NCI-H510A treated with DMSO at 0.1 percent for 48 hours (cell line): ENCODE data around the gene ARHGAP25.
"Not testable (repeated sequence)": the region's sequence is repeated elsewhere in the genome, so short reads cannot be mapped to it uniquely, and the experiment has no call there.

Experiments
- DNase-seq: peaks from one replicate; lab custom pipeline; 2025; lab: John Stamatoyannopoulos, UW

Gene ARHGAP25

DNA sequence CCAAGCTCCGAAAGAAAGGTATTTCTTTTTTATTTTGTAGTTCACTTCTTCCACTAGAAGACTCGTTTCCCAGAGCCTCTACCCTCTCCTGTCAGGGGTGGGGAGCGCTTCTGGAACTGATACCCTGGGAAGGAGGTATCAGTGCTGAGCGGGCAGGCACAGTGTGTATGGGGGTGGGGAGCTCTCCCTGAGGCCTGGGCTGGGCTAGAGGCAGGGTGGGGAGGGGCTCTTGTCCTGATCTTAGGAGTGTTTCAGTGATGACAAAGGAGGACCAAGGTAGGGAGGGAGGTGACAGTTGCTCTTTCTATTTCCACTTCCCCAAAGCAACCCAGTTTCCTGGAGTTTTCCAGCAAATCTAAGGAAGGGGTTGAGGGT, 65.4 kb downstream of the ARHGAP25 start:
- no peak for DNase-seq

DNA sequence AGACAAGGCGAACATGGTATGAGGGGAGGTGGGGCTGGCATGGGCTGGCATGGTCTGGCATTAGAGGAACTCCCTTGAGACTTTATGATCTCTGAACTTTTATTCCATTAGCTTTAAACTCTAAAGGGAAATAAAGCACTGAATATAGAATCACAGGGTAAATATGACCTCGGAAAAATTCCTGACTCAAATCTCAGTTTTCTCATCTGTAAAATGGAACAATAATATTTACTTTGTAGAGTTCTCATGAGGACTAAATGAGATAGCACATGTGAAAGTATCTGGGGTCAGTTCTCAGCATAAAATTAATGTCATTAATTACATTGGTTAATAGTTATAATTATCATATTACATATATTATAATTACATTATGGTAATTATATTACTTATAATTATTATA, 65.9 kb downstream of the ARHGAP25 start:
- no peak for DNase-seq

DNA sequence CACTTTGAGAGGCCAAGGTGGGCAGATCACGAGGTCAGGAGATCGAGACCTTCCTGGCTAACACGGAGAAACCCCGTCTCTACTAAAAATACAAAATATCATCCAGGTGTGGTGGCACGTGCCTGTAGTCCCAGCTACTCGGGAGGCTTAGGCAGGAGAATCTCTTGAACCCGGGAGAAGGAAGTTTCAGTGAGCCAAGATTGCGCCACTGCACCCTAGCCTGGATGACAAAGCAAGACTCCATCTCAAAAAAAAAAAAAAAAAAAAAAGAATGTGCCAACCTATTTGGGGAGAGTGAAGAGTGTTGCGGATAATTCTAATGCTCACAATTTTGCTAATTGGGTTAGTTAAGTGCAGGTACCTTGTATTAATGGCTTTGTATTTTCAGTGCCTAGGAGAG, 67.5 kb downstream of the ARHGAP25 start:
- not testable (repeated sequence) for DNase-seq

DNA sequence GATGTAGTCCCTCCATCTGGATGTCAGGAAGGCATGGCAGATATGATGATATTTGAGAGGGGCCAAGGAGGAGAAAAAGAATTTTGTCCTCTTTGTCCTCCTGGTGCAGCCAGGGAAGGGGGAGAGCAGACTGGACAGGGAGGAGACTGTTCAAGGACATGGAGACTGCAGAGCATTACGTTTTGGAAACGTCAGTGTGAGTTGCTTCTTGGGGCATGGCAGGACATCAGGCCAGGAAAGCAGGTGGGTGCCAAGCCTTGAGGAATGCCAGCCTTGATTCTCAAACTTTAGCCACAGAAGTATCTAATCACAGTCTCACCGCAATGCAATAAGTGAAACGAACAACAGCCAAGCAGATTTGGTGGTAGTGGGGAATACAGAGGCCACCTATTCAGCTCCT, 70.4 kb downstream of the ARHGAP25 start:
- no peak for DNase-seq

DNA sequence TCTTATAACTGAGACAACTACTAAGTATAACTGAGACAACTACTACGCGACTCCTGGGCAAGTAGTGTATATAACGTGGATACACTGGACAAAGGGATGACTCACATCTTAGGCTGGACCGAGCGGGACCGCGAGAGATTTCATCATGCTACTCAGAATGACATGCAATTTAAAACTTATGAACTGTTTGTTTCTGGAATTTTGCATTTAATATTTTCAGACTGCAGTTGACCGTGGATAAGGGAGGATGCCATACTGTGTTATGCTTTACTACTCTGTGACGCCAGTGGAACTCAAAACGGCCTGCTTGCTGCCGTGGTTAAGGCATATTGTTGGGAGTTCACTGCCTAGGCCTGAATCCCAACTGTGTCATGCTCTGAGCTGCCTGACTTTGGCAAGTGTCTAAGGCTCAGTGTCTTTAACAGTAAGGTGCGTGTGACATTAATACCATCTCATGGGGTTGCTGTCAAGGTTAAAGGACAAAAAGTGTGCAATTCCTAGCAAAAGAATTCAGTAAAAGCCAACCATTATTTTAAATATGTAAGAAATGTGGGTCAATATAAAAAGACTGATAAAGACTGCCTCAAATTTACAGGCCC, 72.0 kb downstream of the ARHGAP25 start:
- DNase-seq, result no peak

DNA sequence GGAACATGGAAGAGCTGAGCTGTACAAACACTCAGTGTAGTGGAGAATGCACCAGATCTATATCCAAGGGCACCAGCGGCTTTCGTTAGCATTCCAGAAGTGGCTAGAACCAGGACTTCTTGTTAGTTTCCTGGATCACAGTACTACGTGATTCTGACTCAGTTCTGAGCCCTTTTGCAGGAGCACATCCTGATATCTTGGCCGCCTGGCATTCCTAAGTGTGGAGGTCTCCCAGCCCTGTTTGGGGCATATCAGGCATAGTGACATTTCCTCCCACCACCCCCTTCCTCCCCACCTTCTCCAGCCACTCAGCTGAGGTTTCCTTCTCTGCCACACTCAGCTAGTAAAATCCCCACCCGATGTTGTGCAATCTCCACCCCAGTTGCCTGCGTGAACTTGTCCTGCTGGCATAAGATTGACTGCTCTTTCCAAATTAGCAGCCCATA, 73.2 kb downstream of the ARHGAP25 start:
- no peak for DNase-seq

DNA sequence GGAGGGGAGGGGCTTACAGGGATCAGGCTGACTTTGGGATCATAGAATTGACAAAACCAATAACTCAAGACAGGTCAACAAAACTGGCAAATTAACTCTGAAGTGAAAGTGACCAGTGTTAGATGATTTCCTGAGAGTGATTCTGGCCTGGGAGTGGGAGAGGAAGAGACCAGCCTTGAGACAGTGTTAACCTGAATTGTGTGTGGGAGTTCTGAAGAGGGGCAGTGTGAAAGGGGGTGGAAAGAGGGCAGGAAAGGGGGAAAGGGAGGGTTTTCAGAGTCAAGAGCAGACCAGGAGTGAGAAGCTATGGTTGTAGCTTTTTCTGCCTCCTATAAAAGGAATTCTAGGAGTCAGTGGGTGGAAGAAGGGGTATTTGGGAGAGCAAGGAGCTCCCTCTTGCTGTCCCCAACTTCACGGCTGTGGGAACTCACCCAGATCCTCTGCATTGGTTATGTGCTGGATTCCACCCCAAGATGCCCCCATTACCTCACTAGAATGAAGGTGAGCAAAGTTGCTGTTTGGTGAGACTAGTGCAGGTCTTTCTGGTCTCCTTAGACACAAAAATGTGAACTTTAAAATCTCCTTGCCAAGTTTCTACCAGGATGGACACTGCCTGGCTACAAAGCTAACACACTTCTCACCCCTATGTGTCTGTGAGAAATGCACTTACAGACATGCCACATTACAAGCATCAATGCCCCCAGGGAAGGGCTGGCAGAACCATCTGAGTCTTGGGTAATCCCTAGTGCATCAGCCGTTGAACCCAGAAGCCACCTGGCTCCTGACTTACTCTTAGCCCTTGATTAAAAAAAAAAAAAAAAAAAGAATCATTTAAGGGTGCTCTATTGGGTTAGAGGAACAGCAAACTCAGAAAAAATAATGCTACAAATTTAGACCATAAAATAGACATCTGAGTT, 75.0 kb downstream of the ARHGAP25 start:
- no peak for DNase-seq

DNA sequence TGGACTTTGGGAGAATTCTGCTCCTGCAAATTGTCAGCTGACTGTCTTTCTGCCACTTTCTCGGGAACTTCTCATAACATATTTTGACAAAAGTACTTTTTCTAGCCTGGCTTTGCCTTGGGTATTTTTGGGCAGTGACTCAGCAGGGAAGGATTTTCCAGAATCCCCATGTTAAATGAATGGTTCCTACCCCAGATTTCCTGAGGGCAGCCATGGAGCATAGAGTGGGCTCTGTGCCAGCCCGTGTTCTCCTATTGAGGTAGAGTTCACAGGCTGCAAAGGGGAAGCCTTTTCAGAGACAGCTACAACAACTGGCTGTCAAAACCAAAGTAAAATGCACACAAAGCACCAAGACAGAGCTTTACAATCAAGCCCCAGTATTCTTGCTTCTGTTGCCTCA, 76.8 kb downstream of the ARHGAP25 start:
- DNase-seq, result no peak

DNA sequence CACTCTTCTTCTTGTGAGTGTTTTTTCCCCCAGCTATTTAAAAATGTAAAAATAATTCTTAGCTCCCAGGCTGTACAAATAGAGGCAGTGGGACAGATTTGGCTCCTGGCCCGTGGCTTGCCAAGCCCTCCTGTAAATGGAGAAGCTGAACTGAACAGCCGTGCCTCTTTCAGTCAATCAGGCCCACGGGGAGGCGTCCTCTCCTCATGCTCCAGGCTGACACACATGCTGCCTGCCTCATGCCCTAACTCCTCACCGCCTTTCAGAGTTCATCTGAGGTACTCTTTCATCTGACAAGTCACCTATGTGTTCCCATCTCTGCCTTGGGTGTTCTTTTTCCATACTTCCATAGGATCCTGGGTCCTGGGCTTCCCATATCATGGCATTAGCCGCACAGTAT, 77.6 kb downstream of the ARHGAP25 start:
- no peak for DNase-seq

DNA sequence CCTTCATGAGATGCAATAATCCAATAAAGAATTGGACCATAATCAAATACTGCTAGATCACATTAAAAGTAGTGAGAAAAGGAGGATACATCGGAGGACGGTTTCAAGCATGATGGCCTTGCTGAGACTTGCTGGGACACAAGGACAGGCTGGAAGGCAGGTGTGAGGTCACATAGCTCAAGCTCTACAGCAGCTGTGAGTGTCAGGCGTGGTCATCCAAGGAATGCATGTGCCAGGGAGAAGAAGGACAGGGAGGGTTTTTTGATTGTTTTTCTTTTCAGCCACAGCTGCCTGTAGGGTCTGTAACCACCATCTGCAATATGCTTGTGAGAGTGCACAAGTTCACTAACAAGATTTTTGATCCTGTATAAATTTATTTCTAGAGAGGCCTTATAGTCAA, 79.0 kb downstream of the ARHGAP25 start:
- no peak for DNase-seq

DNA sequence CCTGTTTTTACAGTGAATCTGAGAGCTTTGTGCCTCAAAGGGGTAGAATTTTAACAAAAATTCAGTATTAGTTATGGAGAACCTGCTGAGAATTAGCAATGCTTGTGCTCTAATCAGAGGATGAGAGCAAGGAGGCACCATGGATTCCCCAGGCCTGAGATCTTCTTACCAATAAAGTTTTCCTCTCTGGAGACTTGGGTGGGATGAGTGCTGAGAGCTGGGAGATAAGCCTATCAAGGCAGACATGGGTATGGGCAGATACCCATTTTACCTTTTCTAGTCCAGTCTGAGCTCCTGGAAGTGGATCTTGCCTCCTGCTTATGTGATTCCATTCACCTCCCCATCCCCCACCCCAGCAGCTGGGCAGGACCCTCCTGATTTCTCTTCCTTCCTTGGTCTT, 82.7 kb downstream of the ARHGAP25 start:
- DNase-seq, result no peak

DNA sequence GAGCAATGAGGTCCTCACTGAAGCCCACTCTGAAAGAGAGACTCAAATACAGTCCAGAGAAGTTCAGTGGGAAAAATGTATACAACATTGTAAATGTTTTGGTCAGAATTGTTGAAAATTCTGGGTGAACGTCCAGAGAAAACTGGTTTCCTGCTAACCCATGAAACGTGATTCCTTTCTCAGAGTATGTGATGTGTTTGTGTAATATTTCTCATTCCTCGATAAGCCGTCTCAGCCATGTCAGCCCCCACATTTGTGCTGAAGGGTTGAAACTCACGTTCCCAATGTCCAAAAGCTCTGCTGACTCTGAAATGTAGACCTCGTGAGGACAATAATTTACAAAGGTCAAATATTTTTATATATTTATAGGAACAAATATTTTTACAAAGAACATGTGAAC, 84.9 kb downstream of the ARHGAP25 start:
- no peak for DNase-seq

DNA sequence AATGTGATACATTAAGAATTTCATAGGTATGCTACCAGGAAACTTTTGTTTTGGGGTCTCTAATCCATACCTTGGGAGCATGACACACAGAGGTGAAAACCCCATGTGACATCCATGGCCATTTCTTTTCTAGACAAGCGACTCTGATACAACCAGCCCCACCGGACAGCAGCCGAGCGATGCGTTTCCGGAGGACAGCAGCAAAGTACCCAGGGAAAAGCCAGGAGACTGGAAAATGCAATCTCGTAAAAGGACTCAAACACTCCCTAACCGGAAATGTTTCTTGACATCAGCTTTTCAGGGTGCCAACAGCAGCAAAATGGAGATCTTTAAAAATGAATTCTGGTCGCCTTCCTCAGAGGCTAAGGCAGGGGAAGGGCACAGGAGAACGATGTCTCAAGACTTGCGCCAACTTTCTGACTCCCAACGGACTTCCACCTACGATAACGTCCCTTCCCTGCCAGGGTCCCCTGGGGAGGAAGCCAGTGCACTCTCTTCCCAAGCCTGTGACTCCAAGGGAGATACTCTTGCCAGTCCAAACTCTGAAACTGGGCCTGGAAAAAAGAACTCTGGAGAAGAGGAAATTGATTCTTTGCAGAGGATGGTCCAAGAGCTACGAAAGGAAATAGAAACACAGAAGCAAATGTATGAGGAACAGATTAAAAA, 87.7 kb downstream of the ARHGAP25 start:
- DNase-seq, result no peak

DNA sequence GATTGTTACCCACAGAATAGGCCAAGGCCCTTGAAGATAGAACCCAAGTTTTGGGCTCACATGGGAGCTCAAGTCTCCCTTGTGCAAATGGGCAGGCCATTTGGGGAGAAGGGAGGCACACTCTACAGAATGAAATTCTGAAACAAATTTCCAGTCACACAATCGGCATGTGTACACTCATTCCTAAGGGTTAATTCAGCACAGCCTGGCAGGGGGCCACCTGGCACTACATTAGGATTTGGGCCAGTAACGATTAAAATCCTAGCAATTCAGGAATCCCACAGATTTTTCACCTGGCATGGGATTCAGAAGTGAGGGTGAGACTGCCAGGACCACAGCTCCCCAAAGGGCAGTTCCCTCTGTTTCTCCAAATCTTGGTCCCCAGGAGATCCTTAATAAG, 90.2 kb downstream of the ARHGAP25 start:
- DNase-seq, result no peak

DNA sequence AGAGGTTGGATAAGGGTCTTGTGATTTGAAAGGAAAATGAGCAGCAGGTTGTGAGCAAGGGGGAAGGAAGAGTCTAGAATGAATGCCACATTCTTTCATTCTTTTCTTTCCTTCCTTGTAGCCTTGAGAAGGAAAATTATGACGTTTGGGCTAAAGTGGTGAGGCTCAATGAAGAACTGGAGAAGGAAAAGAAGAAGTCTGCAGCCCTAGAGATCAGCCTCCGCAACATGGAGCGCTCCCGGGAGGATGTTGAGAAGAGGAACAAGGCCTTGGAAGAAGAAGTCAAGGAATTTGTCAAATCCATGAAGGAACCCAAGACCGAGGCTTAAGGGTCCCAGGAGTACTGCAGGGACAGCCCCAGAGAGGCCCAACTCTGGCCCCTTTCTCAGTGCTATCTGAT, 91.3 kb downstream of the ARHGAP25 start:
- DNase-seq, result no peak

DNA sequence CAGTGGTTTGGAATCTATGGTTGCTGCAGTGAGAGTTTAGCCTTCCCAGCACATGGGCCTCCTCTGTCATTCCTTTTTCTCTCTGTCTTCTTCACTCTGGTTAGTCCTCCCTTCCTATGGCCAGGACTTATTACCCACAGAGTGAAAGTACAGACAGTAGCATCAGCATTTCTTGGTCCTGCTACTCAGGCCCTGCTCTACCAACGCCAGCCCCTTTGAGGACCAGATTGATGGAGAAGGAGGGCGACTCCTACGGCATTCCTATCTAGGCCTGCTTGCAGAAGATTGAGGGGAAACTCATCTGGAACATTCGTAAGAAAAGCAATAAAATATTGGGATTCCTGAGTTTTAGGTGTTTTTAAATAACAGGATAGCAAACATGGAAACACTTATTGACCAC, 93.1 kb downstream of the ARHGAP25 start:
- DNase-seq, result no peak

DNA sequence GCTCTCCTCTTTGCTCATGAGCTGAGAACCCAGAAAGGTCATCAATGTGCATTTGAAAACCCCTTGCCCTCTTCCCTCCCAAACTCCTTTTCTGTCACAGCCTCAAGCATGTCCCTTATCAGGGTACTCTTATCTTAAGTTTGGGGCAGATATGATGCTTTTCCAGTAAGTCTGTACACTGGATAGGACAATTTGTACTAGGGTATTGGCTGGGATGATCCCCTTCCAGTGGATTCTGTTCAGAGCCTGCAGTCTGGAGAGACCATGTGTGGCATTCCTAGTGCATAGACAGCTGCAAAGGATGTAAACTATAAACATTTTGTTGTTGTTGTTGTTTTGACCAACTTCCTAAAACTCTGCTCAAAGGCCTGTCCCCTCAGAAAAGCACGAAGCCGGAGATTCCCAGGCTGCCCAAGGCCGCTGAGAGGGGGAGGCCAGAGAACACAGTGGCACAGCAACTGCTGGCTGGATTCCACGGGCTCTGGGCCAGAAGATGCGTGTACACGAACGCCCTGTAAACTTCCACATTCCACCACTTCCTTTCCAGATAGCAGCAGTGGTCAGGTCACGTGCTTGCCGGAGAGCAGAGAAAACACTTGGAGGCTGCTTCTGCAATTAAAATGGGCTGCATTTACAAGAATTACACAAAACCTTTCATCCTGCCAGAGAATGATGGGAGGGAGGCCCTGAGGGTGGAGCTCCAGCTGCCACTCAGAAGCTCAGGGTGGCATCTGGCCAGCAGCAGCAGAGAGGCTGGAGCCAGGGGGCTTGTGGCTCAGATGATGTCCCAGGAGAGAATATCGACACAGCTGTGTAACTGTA, 94.5 kb downstream of the ARHGAP25 start:
- DNase-seq, result no peak

DNA sequence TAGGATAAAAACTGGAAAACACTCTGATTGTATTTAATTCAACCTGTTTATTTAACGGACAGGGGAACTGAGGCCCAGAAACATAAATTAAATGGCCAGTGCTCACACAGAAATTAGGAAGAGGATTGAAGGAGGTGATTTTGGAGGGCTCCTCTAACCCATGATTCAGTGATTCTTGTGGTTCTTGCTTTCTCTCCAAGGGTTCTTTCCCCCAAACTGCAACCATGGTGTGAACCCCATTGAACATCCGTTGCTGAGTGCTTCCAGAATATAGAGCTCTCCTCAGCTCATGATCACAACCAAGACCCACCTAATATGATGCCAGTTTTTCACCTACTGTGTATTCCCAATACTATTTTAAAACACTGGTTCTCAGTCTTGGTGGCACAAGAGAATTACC, 95.1 kb downstream of the ARHGAP25 start:
- DNase-seq, result no peak

DNA sequence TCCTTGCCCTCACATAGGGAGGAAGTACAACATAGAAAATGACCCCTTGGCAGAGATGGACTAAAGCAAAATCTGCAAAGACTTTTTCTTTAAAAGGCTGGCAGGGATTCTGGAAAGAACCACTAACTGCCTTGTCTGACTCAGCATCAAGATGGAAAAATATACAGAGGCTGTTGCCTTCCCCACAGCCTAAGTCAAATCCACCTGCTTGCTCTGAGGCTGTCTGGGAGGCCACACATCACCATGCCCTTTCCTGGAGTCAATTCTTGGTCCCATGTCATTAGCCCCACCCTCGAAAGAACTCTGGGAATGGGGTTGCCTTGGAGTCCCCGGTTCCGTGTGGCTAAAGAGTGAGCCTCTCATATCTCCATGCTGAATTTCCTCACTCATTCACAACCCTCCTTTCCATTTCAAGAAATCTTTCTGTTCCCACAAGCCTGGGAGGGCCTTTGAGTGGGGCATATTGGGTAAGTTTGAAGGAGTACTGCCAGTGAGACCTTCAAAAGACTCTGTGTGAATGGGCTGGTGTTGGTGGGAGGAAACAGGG, 97.1 kb downstream of the ARHGAP25 start:
- no peak for DNase-seq

DNA sequence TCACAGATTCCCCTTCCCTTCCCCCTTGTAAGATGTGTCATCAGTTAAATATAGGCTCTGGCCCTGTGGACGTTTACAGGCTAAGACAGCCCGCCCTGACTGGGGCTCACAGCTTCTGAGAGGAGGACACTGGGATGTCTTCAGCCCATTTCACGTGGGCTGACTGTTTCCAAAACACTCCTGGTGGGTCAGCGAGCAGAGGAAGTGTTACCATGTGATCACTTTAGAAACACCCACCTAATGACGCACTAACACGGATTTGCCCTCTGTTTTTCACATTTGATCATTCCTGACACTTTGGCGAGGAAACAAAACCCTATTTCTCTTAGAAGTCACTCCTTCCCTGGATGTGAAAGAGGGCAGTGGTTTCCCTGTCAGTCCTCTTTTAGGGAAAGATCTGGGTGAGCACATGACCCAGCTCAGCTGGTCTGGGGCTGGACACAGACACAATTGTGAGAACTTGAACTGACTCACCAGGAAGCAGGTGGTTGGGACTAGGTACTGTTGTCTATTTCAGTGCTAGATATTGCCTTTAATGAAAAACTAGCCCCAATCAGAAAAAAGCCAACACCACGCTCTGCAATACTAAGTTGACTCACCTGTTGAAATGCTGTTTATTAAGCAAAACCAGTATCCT, 97.7 kb downstream of the ARHGAP25 start:
- no peak for DNase-seq

DNA sequence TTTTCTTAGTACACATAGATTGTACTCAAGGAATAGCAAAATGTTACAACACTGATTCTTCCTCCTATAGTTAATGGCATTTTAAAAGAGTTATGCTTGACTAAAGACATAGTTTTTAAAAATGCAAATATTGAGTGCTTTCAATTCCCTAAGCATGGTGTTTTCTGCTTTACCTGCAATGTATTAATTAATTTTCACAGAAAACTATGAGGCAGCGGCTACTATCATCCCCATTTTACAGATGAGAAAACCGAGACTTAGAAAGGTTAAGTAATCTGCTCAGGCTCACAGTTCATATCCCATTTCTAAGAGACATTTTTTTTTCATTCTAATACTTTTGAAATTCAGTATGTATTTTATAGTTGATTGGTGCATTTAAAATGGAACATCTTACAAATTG, 98.6 kb downstream of the ARHGAP25 start:
- DNase-seq, result no peak
